Astrocyte (in vitro differentiated cells and primary cell): ENCODE measurements around the gene C19orf44.

Experiments used
- EZH2 ChIP-seq: IDR thresholded peaks from 2 replicates; pipeline ENCODE4 v1.6.1; 2012; ENCODE audit warnings: mild to moderate bottlenecking, low read length, inconsistent platforms; ENCODE audit not compliant: insufficient read depth
- TF ChIP-seq, protein P1 (sequence below): IDR thresholded peaks from 2 replicates; pipeline ENCODE4 v1.5.1; 2011; ENCODE audit warnings: low read depth, mild to moderate bottlenecking, inconsistent platforms, low read length, moderate library complexity; ENCODE audit not compliant: insufficient read depth

DNA sequence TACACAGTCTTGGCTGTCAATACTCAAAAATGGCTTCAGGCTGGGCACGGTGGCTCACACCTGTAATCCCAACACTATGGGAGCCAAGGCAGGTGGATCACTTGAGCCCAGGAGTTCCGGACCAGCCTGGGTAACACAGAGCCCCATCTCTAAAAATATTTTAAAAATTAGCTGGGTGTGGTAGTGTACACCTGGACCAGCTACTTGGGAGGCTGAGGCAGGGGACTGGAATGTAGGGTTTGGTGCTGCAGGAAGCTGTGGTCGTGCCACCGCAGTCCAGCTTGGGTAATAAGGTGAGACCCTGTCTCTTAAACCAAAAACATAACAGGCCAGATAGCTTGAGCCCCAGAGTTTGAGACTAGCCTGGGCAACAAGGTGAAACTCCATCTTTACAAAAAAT, 52.8 kb downstream of the C19orf44 start:
- TF ChIP-seq, protein P1, sequence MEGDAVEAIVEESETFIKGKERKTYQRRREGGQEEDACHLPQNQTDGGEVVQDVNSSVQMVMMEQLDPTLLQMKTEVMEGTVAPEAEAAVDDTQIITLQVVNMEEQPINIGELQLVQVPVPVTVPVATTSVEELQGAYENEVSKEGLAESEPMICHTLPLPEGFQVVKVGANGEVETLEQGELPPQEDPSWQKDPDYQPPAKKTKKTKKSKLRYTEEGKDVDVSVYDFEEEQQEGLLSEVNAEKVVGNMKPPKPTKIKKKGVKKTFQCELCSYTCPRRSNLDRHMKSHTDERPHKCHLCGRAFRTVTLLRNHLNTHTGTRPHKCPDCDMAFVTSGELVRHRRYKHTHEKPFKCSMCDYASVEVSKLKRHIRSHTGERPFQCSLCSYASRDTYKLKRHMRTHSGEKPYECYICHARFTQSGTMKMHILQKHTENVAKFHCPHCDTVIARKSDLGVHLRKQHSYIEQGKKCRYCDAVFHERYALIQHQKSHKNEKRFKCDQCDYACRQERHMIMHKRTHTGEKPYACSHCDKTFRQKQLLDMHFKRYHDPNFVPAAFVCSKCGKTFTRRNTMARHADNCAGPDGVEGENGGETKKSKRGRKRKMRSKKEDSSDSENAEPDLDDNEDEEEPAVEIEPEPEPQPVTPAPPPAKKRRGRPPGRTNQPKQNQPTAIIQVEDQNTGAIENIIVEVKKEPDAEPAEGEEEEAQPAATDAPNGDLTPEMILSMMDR: no peak
- no peak for TF ChIP-seq EZH2
